Islet of Langerhans (tissue), 1 donor: ENCODE data around the gene ACTR3C.

Experiments
- FAIRE-seq: peaks from one replicate; lab custom pipeline; 2011; peaks lifted over from hg19 to GRCh38; lab: Jason Lieb, UNC

ACTR3C gene

DNA sequence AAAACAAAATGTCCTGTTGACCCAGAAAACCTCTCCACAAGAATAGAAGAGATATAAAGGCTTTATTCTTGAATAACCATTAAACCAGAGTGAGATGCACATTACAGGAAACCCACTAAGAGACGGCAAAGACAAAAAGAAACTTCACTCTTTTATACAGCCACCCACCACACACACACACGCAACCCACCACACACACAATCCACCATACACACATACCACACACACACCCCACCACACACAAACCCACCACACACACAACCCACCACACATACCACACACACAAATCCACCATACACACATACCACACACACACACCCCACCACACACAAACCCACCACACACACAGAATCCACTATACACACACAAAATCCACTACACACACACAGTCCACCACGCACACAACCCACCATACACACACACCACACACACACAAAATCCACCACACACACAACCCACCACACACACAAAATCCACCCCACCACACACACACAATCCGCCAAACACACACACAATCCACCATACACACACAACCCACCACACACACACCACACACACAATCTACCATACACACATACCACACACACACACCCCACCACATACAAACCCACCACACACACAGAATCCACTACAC is 35.8 kb upstream of the ACTR3C start:
- FAIRE-seq: no peak

DNA sequence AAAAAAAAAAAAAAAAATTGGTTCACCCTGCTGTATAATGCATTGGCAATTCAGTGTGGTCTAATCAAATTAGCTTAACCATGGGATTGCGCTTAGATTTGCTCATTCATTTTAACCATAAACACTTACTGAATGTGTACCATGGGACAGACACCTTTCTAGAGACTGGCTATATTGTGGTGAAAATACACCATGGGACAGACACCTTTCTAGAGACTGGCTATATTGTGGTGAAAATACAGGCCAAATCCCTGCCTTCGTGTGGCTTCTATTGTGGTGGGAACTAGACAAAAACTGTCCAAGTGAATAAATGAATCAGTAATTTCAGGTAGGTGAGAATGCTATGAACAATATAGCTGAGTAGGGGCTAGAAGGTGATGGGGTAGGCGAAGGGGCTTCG is 35.1 kb upstream of the ACTR3C start:
- no peak for FAIRE-seq

DNA sequence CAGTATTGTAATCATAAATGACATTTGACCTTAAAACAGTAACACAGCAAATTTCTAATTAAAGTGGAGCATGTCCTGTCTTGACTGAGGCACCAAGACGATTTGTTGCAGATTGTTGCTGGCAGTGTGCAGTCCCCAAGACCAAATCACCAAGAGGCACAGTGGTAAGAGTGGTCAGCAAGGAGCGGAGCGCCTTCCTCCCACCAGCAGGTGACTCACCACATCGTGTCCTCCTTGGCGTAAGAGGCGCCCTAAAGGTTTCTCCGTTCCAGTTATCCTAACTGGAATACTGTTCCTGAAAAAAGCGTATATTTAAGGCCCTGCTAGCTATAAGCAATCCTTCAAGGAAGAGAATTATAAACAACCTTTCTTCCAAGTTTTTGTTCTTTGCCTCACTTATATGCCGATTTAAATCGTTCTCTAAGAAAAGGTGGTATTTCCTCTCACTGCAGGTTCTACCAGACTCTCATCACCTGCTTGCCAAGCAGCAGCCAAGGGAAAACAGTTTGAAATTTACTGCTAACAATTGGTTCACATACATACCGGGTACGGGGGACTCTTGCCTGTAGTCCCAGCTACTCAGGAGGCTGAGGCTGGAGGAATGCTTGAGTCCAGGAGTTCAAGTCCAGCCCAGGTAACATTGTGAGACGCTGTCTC is 34.6 kb upstream of the ACTR3C start:
- no peak for FAIRE-seq

DNA sequence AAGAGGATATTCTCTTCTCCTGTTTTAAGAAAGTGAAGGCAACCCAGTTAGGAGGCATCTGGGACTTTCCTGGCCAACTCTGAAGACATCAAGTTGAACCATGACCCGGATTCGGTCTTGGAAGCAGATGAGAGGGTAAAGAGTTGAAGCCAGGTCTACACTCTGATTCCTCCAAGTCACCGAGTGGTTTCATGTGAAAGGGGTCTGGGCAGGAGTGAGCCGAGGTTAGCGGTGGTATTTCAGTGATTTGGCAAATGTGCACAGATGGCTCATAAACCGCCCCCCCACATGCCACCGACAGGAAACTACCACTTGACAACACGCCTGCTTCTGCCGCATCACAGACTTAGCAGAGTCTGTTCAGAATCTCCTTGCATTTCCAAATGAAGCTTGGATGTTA is 33.9 kb upstream of the ACTR3C start:
- no peak for FAIRE-seq

DNA sequence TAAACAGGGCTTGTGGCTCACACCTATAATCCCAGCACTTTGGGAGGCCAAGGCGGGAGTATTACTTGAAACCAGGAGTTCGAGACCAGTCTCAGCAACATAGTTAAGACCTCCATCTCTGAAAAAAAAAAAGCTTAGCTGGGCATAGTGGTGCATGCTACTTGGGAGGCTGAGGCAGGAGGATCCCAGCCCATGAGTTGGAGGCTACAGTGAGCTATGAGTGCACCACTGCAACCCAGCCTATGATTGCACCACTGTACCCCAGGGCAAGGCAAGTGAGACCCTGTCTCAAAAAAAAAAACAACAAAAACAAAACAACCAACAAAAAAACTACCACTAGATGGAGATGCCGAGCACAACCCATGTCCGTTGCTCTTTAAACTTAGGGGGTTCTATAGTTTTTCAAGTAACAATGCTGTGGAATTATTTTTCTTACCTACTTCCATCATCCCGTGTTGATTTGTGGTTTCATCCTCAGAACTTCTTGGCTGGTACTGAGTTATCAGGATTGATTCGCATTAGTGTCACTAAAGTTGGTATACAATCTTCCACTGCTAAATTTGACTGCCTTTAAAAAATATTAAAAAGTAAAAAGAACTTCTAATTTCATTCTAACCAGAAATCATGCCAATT is 33.0 kb upstream of the ACTR3C start:
- FAIRE-seq: no peak

DNA sequence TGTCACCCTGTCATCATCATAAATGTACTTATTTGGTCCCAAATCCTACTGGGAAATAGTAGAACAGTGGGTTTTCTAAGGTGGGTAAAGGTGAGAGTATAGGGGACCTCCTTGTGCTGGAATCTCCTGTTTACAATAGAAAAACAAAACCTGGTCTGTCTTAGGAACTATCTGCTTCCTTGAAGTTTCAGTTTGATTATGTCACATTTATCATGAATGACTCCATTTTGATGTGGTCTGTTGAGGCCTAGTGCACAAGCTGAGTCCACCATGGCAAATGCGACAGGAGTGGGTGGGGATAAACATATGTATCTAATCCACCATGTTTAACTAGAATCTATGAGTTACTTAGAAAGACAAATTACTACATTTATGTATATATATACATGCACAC is 32.3 kb upstream of the ACTR3C start:
- FAIRE-seq: no peak

DNA sequence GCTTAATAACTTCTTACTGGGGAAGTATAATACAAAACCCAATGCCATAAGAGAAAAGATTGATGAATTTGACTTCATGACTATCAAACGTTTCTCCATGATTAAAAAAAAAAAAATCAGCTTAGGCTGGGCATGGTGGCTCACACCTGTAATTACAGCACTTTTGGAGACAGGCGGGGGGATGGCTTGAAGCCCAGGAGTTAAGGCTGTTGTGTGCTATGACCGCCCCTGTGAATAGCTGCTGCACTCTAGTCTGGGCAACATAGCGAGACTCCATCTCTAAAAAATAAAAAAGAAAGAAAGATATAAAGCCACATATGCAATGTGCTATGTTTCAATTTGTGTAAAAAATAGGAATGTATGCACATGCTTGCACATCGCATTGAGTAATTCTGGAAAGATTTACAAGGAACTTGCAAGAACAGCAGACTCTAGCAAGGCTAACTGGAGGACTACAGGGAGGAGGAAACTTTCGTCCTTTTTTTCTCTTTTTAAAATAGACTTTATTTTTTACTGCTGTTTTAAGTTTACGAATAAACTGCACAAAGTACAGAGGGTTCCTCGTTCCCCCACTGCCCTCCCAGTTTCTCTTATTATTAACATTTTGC is 28.3 kb upstream of the ACTR3C start:
- no peak for FAIRE-seq

DNA sequence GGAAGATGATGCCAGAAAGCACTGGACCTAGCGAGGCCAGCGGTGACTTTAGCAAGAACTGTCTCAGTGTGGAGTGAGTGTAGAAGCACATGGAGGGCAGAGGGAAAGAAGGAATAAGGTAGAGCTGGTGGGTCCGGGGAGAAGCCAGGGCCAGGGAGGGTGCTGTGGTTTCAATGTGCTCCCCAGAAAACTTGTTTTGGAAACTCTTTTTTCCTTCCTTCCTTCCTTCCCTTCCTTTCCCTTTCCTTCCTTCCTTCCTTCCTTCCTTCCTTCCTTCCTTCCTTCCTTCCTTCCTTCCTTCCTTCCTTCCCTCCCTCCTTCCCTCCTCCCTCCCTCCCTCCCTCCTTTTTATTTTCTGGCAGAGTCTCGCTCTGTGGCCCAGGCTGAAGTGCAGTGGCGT is 23.6 kb upstream of the ACTR3C start:
- FAIRE-seq: no peak

DNA sequence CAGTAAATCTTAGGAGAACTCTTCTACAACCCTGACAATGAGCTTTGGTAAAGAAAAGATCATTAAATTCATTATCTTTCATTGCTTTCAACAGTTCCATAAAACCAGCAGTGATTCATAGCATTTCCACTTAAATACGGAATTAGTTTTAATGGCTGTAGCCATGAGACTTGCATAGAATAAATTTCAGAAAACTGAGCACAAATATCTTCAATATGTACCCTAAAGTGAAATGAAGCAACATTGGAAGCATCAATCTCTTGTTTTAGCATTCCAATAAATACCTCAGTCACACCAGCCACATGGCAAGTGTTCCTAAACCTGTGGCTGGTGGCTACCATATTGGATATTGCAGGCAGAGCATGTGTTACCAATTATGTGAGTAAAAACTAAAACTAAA is 21.7 kb upstream of the ACTR3C start:
- no peak for FAIRE-seq

DNA sequence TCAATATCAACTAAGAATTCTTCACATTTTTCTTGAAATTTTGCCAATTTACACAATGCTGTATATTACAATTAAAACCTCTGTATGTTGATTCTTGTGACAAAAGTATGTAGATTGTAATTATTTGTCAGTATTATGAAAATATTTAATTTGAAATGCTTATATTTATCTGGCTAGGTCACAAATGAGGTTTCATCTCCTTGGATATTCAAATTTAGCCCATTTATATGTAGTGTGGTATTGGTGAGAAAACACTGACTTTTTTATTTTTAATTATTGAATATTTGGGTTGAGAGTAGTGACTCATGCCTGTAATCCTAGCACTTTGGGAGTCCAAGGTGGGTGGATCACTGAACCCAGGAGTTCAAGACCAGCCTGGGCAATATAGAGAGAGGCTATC is 21.0 kb upstream of the ACTR3C start:
- no peak for FAIRE-seq

DNA sequence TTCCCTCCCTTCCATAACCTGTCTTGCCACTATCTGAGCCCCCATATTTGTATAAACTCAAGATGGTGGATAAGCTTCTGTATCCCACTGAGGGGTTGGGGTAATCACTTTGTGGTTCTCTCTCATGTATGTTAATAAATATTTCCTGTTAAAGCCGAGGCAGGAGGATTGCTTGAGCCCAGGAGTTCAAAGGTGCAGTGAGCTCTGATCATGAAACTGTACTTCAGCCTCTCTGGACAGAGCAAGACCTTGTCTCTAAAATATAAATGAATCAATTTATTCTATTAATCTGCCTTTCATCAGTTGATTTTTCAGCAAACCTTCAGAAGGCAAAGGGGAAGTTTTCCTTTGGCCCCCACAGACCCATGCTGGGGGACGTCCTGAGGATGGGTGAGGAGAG is 19.9 kb upstream of the ACTR3C start:
- FAIRE-seq: no peak

DNA sequence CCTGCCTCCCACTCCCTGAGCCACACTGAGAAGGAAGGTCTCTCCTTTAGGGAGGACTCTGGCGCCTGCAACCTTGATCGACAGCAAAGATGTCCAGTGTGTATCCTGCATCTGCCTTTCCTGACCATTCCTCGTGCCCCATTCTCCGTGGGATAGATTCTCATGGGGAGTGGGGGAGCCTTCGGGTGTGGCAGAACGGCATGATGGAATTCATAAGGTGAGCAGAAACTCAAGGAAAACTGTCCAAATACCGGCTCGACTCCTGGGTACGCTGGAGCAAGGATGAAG is 18.7 kb upstream of the ACTR3C start:
- no peak for FAIRE-seq

DNA sequence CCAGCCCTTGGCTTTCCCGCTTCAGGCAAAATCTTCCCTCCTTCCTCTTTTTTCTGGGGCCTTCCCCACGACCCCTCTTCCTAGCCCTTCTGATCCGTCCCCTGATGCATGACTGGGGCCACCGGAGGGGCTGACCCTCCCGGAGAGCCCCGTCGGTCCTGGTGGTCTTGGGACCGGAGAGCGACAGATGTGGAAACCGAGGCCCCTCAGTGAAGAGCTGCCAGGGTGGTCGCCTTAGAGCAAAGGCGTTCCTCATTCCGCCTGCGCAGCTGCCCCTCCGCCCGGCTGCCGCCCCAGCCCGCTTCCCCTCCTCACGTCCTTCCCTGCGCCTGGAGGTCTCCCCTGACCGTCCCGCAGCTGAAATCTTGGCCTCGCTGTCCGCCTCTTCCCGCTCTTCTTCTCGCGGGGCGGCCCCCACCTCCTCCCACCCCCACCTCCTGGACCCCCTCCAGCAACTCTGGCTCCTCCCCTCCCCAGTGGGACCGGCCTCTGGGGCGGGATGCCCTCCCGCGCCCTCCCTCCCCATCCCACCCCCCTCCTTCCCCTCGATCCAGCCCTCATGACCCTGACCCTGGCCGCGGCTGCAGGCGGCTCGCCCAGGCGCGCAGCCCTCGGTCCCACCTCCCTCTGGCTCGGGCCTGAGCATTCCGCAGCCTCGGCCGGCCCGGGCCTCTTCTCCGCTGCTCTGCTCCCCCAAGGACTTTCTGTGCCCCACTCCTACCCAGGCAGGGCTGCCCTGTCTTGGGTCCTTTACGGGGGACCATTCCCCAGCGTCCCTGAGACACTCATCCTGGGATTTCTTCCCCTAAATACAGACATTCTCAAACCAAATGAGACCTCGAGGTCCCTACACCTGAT is 18.1 kb upstream of the ACTR3C start, which contains the start of gene RARRES2:
TSS of gene RARRES2 (minus strand) at position 367 of the 858 bp plus-strand sequence. CDS start 1,020 bp downstream, outside the sequence.
- no peak for FAIRE-seq

DNA sequence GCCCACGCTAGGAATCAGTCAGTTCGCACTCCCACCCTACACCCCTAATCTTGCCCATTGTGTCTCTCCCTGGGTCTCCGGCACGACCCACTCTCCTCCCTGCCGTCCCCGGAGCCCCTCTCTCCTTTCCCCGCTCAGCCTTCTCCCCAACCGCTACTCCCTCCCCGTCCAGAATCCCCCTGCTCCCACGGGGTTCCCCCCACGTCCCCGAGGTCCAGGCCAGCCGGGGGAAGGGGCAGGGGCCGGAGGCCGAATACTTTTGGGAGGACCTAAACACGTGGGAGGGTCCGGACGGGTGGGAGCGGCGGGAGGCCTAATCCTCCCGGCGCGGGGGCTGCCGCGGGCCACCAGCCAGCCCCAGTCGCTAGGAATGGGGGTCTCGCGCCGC is 17.5 kb upstream of the ACTR3C start:
- FAIRE-seq: no peak

DNA sequence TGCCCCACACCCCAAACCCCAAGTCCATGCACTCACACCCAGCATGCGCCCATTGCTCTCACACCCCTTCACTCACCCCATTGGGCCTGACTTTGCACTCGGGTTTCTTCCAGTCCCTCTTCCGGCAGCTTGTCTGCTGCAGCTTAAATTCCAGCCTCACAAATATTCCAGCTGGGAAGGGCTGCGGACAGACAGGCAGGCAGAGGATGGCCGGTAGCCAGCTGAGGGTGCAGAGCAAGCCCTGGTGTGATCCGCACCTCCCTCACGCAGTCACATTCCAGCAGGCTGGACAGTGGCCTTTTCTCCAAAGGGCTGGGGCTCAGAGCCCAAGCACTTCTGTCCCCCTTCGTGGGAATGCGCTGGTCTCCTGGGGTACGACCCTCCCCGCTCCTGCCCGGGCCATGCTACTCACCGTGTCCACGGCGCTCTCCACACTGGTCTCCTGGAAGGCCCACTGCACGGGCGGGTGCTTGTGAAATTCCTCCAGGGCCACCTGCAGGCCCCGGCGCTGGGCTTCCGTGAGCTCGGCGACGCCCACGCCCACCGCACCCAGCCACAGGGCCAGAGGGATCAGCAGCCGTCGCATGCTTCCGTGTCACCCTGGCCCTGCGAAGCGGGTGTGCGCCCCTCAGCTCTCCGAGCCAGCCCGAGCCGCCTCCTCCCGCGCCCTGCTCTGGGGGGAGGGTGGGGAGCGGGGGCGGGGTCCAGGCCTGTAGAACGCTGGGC is 16.8 kb upstream of the ACTR3C start:
- no peak for FAIRE-seq

DNA sequence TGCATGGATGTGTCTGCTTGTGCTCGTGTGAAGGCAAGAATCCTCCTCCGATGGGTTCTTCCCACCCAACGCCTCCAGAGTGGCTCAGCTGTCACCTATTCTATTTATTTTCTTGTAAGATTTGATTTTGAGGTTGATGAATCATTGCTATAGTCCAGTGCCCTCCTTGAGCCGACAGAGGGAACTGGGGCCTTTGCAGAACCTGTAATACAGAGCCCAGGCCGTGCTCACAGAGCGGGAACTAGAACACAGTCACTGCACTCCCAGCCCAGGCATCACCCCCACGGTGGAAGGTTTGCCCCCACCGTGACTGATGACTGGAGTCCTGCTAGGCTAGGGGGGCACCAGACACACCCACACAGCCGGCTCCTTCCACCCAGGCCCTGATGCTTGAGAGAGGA is 16.1 kb upstream of the ACTR3C start:
- no peak for FAIRE-seq

DNA sequence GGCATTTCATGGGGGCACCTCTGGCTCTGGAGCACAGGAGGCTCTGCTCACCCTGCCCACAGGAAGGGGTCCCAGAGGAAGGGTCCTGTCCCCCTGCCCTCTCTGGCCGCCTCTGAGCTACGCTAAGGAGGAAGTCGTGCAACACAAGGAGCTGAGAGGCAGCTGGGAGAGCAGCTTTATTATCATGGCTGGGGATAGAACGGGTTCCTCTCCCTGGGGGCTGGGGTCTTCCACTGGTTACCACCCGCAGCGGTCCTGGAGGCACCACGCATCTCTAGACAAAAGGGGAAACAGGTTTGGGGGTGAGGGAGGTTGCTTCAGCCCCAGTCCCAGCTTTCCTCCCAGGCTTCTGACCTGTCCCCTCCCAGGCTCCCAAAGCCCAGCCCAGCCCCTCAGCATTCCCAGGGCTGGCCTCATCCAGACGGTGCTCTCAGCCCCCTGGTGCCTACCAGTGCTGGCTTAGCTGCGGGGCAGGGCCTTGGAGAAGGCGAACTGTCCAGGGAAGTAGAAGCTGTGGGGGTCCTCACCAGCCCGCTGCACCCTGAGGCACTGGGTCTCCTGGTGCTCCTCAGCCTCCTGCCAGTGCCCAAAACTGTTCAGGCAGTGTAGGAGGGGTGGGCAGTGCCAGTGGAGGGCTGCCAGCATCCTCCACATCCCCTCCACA is 15.0 kb upstream of the ACTR3C start:
- no peak for FAIRE-seq

DNA sequence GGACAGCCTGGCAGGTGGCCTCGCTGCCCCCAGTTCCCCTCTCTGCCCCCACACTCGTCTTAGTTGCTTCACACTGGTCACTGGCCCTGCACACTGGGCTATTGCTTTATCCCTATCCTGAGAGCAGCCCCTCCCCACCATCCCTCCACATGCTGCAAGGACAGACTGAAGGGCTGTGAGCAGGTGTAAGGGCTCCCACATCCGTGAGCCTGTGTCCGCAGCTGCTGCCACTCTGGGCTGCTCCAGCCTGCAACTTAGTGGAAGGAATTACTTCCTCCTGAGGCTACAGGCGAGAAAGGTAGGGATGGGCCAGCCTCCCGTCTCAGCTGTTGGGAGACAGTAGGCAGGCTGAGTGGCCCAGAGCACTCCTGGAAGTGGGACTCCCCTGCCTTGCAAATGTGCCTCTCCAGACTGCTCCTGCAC is 14.3 kb upstream of the ACTR3C start:
- no peak for FAIRE-seq

DNA sequence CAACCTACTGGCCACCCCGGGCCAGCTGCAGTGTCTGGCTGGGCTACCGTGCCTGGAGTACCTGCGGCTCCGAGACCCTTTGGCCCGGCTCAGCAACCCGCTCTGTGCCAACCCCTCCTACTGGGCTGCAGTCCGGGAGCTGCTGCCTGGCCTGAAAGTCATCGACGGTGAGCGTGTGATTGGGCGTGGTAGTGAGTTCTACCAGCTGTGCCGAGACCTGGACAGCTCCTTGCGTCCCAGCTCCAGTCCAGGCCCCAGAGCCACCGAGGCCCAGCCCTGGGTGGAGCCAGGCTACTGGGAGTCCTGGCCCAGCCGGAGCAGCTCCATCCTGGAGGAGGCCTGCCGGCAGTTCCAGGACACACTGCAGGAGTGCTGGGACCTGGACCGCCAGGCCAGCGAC is 13.8 kb upstream of the ACTR3C start:
- FAIRE-seq: no peak

DNA sequence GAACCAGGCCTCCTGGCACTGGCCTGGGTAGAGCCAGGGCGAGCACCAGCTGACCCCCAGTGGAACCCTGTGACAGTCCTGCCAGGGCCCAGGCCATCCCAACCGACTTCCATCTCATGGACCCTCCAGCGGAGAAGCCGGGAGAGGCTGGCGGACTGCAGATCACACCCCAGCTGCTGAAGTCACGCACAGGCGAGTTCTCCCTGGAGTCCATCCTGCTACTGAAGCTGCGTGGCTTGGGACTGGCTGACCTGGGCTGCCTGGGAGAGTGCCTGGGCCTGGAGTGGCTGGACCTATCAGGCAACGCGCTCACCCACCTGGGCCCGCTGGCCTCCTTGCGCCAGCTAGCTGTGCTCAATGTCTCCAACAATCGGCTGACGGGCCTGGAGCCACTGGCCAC is 13.4 kb upstream of the ACTR3C start:
- FAIRE-seq: no peak

DNA sequence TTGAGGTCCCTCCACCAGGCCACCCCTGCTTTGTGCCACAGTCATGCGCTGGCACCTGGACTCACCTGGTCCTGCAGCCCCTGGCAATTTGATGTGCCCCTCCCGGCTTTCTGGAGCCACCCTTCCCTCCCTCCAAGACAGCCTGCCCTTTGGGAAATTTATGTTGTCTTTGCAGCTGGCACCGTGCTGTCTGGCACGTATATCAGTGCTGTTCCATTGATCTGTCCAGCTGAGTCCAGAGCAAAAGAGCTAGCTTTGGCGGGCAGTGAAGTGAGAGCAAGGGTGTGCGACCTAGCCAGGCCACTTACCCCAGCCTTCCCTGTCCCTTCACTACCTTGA is 12.4 kb upstream of the ACTR3C start:
- no peak for FAIRE-seq
